ENCODE data around the gene KIAA0753.

Gene KIAA0753

GRCh38 chr17:6568184-6568758 is 72.2 kb downstream of the KIAA0753 start:
- no peak for DNase-seq

GRCh38 chr17:6567528-6568183 is 72.9 kb downstream of the KIAA0753 start:
- no peak for DNase-seq

GRCh38 chr17:6561446-6561845 is 79.1 kb downstream of the KIAA0753 start:
- DNase-seq: no peak

DNA sequence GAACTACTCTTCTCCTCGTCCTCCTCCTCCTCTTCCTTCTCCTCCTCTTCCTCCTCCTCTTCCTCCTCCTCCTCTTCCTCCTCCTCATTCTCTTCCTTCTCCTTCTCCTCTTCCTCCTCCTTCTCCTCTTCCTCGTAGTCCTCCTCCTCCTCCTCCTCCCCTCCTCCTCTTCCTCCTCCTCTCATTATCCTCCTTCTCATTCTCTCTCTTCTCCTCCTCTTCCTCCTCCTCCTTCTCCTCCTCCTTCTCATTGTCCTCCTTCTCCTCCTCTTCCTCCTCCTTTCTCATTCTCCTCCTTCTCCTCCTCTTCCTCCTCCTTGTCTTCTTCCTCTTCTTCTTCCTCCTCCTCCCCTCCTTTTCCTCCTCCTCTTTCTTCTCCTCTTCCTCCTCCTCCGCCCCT is 80.0 kb downstream of the KIAA0753 start:
- no peak for DNase-seq

DNA sequence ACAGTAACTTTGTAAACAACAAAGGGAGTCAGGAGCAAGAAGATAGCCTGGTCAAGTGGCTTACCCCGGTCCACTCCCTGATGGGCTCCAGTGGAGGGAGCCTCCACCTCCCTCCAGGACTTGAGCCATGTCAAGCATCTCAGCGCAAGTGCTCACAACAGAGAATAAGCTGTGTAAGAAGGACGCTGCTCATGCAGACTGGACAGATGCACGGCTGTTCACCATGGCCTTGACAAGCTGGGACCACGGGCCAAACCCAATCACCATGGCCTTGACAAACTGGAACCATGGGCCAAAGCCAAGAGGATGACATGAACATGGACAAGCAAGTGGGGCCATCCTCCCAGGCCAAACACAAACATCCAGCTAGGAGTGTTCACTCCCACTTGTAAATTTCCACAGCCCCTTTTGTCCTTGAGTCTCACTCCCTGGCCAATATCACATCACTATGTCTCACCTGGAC is 80.7 kb downstream of the KIAA0753 start:
- DNase-seq: no peak

- no peak for DNase-seq
Measured at GRCh38 chr17:6558932-6559752, 81.4 kb downstream of the KIAA0753 start.

DNA sequence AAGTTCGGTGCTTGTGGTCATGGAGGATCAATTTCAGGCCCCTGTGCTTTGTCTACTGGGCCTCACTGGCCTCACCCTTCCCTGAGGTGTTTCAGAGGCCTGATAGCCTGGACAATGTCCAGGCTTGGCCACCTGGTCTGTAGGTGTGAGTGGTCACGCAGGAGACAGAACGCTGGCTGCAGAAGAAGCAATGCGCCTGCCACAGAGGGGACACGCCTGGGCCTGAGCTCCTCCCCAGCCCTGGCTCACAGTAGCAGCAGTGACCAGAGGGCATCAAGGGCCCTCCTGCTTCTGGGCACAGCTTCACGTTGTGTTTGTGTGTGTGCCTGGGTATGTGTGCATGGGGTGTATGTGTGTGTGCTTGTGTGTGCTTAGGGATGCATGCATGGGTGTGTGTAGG is 82.2 kb downstream of the KIAA0753 start:
- no peak for DNase-seq

DNA sequence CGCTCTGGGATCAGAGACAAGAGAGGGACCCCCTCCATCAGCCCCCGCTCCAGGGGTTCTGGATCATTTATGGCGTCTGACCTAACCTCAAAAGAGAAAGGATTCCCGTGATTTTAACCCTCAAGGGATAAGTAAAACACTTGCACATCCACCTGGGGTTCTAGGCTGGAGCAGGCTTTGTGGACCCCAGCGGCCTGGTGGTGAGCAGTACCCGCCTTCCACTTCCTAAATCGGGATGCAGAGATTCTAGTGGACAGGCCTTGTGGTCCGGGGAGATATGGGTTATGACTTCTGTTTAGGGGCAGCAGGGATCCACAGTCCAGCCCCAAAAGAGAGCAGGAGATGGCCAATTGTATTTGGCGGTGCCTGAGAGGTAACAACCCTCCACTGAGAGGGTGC is 83.5 kb downstream of the KIAA0753 start:
- DNase-seq: no peak

- DNase-seq: no peak
Measured at GRCh38 chr17:6556121-6557039, 84.1 kb downstream of the KIAA0753 start, which contains the start of gene PITPNM3. TSS of gene PITPNM3 (minus strand) at chr17:6556555. CDS start at chr17:6556406, 149 bp downstream.

DNA sequence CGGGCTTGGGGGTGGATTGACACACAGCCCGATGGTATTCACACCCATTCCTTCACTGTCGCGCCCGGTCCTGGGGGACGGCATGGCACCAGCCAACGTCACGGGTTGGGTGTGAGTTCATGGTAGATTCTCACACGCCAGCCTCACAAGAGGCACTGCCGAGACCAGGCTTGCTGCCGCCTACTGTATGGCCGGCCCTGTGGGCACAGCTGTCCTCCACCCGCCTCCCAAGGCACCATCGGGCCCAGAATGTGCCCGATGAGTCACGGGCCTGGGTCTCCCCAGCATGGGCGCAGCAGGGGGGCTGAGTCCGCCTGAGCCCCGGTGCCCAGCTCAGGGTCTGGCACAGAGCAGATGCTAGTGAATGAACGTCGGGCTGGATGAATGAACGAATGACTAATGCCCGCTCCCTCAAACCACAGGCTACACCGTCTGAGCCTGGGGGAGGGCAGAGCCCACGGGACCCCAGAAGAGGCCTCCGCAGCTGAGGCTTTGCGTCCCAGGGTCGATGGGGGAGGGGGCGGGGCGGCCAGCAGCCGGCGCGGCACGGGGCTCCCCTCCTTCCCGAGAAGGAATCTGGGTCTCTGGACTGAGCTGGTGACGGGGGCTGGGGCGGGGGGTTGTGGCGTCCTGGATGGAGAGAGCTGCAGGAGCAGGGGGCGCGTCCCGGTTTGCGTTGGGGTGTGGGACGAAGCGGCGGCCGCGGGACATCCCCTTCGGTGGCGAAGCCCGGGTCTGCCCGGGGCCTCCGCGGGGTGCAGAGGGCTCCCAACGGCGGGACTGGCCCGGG is 85.0 kb downstream of the KIAA0753 start:
- DNase-seq: no peak

- no peak for DNase-seq
Measured at GRCh38 chr17:6554871-6555330, 85.6 kb downstream of the KIAA0753 start.

DNA sequence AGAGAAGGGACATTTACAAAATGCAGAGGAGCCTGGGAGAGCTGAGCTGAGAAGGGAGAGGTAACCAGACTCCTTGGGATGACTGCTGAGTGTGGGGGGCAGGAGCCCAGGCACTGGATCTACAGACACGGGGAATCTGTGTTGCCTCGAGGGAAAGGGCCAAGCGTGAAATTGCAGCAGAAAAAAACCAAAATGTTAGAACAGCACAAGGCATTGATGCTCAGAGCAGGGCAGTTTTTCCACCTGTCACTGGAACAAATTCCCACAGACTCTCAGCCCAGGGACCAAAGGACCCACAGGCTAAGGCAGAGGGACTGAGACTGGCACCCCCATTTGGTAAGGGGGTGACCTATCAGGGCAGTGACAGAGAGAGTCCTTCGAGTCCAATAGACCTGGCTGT is 86.2 kb downstream of the KIAA0753 start:
- no peak for DNase-seq

DNA sequence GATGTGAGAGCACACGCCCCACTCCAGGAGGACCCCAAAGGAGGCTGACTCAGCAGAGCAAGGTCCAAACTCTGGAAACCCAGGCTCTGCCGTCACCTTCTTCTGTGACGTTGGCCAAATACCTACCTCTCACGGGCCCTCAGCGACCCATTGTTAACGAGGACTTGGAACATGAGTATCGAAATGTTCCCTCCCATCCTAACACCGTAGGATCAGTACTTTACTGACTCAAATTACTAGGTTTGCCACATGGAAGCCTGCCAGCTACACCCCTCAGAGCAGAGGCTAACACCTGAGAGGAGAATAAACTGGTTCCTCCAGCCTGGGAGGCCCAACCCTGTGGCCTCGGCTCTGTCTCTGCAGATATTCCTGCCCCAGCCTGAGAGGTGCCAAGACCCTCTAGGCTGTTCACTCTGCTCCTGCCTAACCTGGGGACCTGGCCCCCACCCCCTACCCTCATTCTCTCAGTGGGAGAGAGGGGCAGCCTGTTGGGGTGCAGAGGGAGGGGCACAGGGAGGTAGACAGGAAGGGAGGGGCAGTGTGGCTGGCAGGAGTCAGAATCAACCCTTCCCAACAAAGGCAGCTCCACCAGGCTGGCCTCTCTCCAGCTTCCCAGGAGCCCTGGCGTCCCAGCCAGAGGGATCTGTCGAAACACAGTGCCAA is 88.5 kb downstream of the KIAA0753 start:
- DNase-seq: no peak

DNA sequence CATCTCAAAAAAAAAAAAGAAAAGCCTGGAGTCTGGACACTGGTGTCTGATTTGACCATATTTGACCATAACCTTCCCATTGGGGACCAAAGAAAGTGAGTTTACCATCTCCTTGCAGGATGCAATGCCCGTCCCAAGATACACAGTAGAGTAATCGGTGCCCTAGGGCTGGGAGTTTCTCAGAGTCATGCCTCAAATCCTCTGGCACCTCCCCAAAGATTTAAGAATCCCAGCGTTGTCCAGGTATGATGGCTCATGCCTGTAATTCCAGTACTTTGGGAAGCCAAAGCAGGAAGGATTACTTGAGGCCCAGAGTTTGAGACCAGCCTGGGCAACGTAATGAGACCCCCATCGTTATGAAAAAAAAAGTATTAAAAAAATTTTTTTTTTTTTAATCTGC is 89.2 kb downstream of the KIAA0753 start:
- DNase-seq: no peak

- DNase-seq: no peak
Measured at GRCh38 chr17:6549384-6550036, 91.0 kb downstream of the KIAA0753 start.

GRCh38 chr17:6548578-6549330 is 91.8 kb downstream of the KIAA0753 start:
- peak; percentile 66 for DNase-seq

DNA sequence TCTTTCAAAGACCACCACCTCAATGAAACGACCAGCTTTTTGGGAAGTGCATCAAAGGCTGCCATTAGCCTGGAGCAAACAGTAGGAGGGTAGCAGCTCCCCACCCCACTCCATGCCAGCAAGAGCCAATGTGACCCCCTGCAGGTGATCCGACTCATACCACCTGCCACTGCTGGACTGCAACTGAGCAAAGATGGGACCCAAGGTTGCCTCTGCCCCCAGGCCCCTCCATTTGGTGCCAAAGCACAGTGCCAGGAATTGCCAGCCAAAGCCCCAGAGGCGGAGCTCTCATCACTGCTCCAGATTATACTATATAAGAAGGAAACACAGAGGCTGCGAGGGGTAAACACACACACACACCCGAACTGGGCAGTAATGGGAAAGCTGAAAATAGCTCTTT is 92.5 kb downstream of the KIAA0753 start:
- DNase-seq: no peak

DNA sequence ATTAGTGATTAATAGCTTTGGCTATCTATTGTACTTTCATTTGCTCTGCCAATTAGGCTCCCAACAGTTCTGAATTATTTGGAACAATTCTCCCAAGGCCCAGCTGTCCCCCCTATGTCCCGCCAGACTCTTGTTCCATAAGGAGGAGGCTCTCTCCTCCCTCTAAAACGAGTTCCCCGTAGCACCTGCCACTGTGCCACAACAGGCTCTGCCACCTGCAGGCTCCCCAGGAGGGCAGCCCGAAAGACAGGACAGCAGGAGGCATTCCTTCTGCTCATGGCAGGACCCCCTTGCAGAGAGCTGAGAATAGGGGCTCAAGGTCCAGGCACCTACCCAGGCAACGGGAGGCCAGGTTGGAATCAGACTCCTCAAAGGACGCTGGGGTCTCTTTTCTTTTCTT is 93.2 kb downstream of the KIAA0753 start:
- DNase-seq: no peak

- DNase-seq: peak; percentile 40
Measured at GRCh38 chr17:6546069-6546718, 94.3 kb downstream of the KIAA0753 start.
